ENCODE results near the gene CD83.

The CD83 gene

DNA sequence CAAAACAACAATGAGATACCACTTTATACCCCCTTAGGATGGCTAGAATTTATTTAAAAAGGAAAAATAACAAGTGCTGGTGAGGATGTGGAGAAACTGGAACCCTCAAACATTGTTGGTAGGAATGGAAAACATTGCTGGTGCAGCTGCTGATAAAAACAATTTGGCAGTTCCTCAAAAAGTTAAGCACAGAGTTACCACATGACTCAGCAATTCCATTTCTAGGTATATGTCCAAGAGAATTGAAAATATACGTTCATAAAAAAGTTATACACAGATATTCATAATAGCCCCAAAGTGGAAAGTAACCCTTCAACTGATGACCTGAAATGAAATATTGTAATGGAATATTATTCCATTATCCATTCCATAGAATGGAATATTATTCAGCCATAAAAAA lies 55.0 kb downstream of the CD83 start:
- no peak overlapping the region for H3K4me2 ChIP-seq (ENCODE audit: low read depth, low read length)
- H4K20me1 ChIP-seq (ENCODE audit: insufficient read depth, low read length): no peaks in the 10 kb centered on the region
- no peaks in the 10 kb centered on the region for H3K9me2 ChIP-seq (replicated peaks; ENCODE audit: insufficient read depth, low read length)
- H3K27me3 ChIP-seq (replicated peaks; ENCODE audit: insufficient read depth, low read length): no peaks in the 10 kb centered on the region
- H3F3A ChIP-seq (ENCODE audit: insufficient read depth, low read length): no peaks in the 10 kb centered on the region
- no peak overlapping the region for H3K4me3 ChIP-seq (ENCODE audit: low read length)
- TF ChIP-seq EZH2phosphoT487 (IDR thresholded peaks at IDR 0.05; ENCODE audit: low read length): no peak
- TF ChIP-seq EZH2 (optimal IDR thresholded peaks at IDR 0.05; ENCODE audit: low read depth, low read length): no peak
- TF ChIP-seq, protein P1, sequence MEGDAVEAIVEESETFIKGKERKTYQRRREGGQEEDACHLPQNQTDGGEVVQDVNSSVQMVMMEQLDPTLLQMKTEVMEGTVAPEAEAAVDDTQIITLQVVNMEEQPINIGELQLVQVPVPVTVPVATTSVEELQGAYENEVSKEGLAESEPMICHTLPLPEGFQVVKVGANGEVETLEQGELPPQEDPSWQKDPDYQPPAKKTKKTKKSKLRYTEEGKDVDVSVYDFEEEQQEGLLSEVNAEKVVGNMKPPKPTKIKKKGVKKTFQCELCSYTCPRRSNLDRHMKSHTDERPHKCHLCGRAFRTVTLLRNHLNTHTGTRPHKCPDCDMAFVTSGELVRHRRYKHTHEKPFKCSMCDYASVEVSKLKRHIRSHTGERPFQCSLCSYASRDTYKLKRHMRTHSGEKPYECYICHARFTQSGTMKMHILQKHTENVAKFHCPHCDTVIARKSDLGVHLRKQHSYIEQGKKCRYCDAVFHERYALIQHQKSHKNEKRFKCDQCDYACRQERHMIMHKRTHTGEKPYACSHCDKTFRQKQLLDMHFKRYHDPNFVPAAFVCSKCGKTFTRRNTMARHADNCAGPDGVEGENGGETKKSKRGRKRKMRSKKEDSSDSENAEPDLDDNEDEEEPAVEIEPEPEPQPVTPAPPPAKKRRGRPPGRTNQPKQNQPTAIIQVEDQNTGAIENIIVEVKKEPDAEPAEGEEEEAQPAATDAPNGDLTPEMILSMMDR (IDR thresholded peaks at IDR 0.05; ENCODE audit: low read length): no peak
- H3K4me1 ChIP-seq (ENCODE audit: low read length): no peaks in the 10 kb centered on the region
- DNase-seq: no peak
- no peak overlapping the region for H2AFZ ChIP-seq (ENCODE audit: low read length)
- H3K27ac ChIP-seq (ENCODE audit: low read length): no peak overlapping the region
- H3K79me2 ChIP-seq (ENCODE audit: low read length): no peaks in the 10 kb centered on the region
- no peaks in the 10 kb centered on the region for H3K9me3 ChIP-seq (replicated peaks; ENCODE audit: insufficient read depth, low read length)
- H3K36me3 ChIP-seq (replicated peaks; ENCODE audit: insufficient read depth, low read length): no peaks in the 10 kb centered on the region
- H3K9ac ChIP-seq (ENCODE audit: low read length): no peak overlapping the region

DNA sequence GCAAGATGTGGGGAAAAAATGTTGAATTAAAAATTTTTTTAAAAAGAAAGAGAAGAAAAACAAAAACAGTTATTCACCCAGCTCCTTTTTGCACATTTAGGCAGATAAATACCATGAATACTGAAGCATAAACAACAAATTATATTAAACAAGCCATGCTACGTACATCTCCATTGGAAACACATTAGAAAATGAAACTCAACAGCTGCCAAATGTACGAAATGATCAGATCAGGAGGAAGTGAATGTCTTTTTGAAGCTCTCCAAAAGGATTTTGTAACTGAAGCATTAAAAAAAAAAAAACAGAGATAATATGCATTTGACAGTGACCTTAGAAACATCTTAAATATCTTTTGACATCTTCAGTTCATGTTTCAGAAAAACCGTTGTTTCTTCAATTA lies 56.7 kb downstream of the CD83 start:
- H4K20me1 ChIP-seq (ENCODE audit: insufficient read depth, low read length): no peaks in the 10 kb centered on the region
- no peaks in the 10 kb centered on the region for H3K9me3 ChIP-seq (replicated peaks; ENCODE audit: insufficient read depth, low read length)
- no peak overlapping the region for H3K4me3 ChIP-seq (ENCODE audit: low read length)
- H3K4me2 ChIP-seq (ENCODE audit: low read depth, low read length): no peak overlapping the region
- H3K36me3 ChIP-seq (replicated peaks; ENCODE audit: insufficient read depth, low read length): no peaks in the 10 kb centered on the region
- H3K27me3 ChIP-seq (replicated peaks; ENCODE audit: insufficient read depth, low read length): no peaks in the 10 kb centered on the region
- no peak overlapping the region for H2AFZ ChIP-seq (ENCODE audit: low read length)
- no peak overlapping the region for H3K9ac ChIP-seq (ENCODE audit: low read length)
- H3F3A ChIP-seq (ENCODE audit: insufficient read depth, low read length): no peaks in the 10 kb centered on the region
- no peak for DNase-seq
- H3K4me1 ChIP-seq (ENCODE audit: low read length): no peaks in the 10 kb centered on the region
- H3K9me2 ChIP-seq (replicated peaks; ENCODE audit: insufficient read depth, low read length): no peaks in the 10 kb centered on the region
- no peak overlapping the region for H3K27ac ChIP-seq (ENCODE audit: low read length)
- TF ChIP-seq, protein P1 (IDR thresholded peaks at IDR 0.05; ENCODE audit: low read length): no peak
- TF ChIP-seq EZH2phosphoT487 (IDR thresholded peaks at IDR 0.05; ENCODE audit: low read length) (no peak), EZH2 (optimal IDR thresholded peaks at IDR 0.05; ENCODE audit: low read depth, low read length) (no peak)
- no peaks in the 10 kb centered on the region for H3K79me2 ChIP-seq (ENCODE audit: low read length)

DNA sequence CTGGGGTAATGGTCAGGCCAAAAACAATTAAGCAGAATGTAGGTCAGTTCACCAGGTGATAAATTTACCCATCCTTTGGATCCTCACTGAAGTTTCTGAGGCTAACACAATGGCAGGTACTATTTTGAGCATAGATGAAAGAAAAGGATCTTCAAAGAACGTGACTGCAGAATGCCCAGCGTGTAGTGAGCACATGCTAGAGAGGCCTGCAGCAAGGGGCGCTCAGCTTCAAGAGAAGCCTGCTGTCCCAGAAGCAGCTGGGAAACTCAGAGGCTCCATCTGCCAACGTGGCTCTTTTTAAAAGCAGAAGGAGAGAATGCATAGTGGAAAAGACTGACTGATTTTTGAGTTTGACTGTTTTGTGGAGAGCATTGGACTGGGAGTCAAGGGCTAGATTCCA lies 57.4 kb downstream of the CD83 start:
- H2AFZ ChIP-seq (ENCODE audit: low read length): no peak overlapping the region
- H3K27me3 ChIP-seq (replicated peaks; ENCODE audit: insufficient read depth, low read length): no peaks in the 10 kb centered on the region
- H3K27ac ChIP-seq (ENCODE audit: low read length): no peak overlapping the region
- H3K9me2 ChIP-seq (replicated peaks; ENCODE audit: insufficient read depth, low read length): no peaks in the 10 kb centered on the region
- no peak for DNase-seq
- H4K20me1 ChIP-seq (ENCODE audit: insufficient read depth, low read length): no peaks in the 10 kb centered on the region
- H3K4me2 ChIP-seq (ENCODE audit: low read depth, low read length): no peak overlapping the region
- H3F3A ChIP-seq (ENCODE audit: insufficient read depth, low read length): no peaks in the 10 kb centered on the region
- no peak for TF ChIP-seq EZH2 (optimal IDR thresholded peaks at IDR 0.05; ENCODE audit: low read depth, low read length)
- no peak for TF ChIP-seq EZH2phosphoT487 (IDR thresholded peaks at IDR 0.05; ENCODE audit: low read length)
- TF ChIP-seq, protein P1 (IDR thresholded peaks at IDR 0.05; ENCODE audit: low read length): no peak
- H3K9me3 ChIP-seq (replicated peaks; ENCODE audit: insufficient read depth, low read length): no peaks in the 10 kb centered on the region
- no peak overlapping the region for H3K4me3 ChIP-seq (ENCODE audit: low read length)
- no peaks in the 10 kb centered on the region for H3K4me1 ChIP-seq (ENCODE audit: low read length)
- H3K9ac ChIP-seq (ENCODE audit: low read length): no peak overlapping the region
- H3K79me2 ChIP-seq (ENCODE audit: low read length): no peaks in the 10 kb centered on the region
- H3K36me3 ChIP-seq (replicated peaks; ENCODE audit: insufficient read depth, low read length): no peaks in the 10 kb centered on the region

Data from MM.1S (cell line).